Left lobe of liver (tissue), 2 donors: ENCODE measurements around the gene SCFD2. TPM values are rescaled to one million over a fixed set of nuclear protein-coding genes. Genes with fewer than 3 reads are reported as not detected.

Experiments
- ATAC-seq: fragments of 200-7000 bp; cut with Tn5 transposase; one replicate; pipeline ENCODE4 v1.9.1; 2020; ENCODE audit warnings: mild to moderate bottlenecking, moderate library complexity
- DNase-seq: peaks from one replicate; pipeline ENCODE4 v3.0.0-alpha.2; 2020; ENCODE audit warnings: low spot score
- total RNA-seq: library from RNA; stranded (reverse); gene quantifications from one replicate; pipeline ENCODE4 v1.2.1, GENCODE V29; 2021
- donor health status: DM: no; HTN: no; CAD: no; lungs with moderate emphysema.
- donor health status: DM: no; HTN: yes; CAD: no.

The SCFD2 gene
- total RNA-seq, 1 donor from 2014 or later: 9.4 TPM

DNA sequence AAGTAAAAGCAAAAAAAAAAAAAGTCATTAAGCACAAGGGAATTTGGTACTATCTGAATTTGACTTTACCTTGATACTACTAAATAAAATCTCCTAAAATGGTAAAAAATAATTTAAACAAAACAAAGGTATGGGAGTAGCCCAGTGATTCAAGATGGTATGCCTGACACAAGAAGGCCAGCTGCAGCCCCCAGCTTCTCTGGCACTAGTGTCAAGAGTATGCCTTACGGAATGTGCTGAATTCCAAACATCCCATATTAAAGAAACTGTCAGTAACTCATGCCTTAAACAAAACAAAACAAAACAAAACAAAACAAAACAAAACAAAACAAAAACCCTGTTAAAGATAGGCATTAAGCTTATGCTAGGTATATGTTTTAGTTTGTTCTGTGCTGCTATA lies 422.9 kb downstream of the SCFD2 start:
- no peak for DNase-seq
- no peak for ATAC-seq

DNA sequence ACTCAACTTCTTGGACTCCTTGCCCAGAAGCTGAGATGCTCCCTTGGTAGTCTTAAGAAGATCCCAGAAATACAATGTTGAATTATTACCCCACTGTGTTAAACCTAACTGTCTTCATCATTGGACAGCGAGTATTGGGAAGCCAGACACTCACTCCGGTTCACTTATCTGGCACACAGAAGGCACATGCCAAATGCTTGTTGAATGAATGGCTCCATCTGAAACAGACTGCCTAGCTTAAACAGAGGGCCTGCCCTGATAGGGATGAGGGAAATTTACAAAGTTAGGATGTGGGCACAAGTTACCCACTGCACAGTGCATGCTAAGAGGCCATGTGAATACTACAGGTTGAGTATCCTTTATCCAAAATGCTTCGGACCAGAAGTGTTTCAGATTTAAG lies 424.4 kb downstream of the SCFD2 start:
- ATAC-seq (no peak), DNase-seq (no peak)

DNA sequence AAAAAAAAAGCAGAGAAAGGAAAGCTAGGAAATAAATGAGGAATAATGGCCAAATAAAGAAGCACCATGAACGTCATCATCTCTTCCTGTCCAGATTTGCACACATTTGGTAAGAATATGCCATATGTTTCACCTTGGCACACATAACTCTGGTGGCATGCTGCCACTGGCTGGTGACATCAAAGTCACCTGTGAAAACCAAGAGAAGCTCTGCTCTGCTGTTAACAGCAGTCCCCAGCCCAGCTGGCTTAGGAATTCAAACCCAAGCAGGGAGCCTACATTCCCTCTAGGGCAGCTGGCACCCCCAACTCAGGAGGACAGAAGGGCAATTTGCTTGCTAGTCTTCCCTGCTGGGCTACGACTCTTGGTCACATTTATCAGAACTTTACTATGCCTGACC lies 426.1 kb downstream of the SCFD2 start:
- DNase-seq (no peak), ATAC-seq (no peak)

DNA sequence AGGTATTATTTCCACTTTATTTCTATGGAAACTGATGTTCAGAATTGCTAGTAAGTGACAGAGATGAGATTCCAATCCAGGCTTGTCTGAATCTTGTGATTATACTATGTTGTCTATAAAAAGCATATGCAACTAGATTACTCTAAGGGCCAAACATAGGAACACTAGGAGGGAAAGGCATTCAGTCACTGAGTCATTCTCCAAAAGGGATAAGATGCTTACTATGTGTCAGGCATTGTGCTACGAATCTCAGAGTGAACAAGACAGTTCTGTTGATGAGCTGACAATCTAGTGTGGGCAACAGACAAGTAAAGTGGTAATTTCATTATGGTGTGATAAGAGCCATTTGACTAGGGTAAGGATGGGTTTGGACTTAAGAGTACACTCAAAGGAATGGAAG lies 426.5 kb downstream of the SCFD2 start:
- DNase-seq (no peak), ATAC-seq (no peak)

DNA sequence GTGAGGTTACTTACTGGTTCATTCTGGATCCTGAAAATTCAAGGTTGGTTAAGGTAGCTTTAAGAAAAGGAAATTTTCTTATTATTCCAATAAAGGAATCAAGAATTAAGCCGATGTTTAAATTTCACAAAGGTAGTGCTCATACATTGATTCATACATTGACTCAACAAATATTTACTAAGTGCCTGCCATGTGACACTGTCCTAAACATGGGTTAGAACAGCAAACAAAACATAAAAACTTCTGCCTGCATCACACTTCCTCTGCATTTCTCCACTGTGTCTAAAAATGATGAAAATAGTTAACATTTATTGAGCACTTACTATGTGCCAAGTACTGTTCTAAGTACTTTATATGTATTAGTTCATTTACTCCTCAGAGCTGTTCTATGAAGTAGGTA lies 428.0 kb downstream of the SCFD2 start:
- DNase-seq (no peak), ATAC-seq (no peak)

DNA sequence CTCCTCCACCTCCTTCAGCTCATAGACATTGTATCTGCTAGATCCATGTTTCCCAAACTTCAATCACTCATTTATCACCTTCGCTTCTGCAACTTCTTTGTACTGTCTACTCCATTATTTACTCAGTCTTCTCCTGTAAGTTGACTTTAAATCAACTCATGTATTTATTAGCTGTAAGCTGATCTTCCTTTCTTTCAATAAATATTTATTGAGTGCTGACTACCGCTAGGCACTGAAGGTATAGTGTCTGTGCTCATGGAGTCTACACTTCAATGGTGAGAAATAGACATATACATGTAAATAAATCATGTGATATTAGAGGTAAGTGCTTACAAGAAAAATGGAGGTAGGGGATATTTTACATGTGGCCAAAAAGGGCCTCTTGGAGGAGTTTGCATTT lies 429.1 kb downstream of the SCFD2 start:
- DNase-seq (no peak), ATAC-seq (no peak)

DNA sequence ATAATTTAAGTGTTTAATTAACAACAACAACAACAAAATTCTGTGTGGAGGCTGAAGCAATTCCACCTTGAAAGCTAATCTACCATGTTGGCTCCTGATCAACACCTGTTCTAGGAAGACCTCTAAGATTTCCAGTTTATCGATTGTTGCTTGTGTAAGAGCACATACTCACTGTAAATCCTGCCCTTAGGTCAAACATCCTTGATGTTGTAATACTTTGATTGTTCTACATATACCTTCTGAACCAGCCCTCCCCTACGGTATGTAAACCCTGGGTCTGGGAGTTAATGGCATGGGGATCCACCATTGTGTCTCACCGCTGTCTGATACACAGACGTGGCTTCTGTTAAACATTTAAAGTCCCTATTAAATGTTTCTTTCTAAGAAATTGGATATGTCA lies 430.5 kb downstream of the SCFD2 start:
- no peak for DNase-seq
- ATAC-seq: peak; percentile 54

DNA sequence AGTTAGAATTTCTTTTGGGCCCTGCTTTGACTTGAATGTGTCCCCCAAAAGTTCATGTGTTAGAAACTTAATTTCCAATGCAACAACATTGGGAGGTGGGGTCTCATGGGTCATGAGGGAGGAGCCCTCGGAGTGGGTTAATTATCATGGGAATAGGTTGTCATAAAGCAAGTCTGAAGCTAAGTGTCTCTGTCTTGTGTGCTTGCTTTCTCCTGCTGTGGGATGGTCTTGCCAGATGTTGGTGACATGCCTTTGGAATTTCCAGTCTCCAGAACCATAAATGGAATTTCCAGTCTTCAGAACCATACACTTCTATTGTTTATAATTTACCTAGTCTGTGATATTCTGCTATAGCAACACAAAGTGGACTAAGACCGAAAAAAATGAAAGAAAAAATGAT lies 432.1 kb downstream of the SCFD2 start:
- DNase-seq (no peak), ATAC-seq (no peak)

DNA sequence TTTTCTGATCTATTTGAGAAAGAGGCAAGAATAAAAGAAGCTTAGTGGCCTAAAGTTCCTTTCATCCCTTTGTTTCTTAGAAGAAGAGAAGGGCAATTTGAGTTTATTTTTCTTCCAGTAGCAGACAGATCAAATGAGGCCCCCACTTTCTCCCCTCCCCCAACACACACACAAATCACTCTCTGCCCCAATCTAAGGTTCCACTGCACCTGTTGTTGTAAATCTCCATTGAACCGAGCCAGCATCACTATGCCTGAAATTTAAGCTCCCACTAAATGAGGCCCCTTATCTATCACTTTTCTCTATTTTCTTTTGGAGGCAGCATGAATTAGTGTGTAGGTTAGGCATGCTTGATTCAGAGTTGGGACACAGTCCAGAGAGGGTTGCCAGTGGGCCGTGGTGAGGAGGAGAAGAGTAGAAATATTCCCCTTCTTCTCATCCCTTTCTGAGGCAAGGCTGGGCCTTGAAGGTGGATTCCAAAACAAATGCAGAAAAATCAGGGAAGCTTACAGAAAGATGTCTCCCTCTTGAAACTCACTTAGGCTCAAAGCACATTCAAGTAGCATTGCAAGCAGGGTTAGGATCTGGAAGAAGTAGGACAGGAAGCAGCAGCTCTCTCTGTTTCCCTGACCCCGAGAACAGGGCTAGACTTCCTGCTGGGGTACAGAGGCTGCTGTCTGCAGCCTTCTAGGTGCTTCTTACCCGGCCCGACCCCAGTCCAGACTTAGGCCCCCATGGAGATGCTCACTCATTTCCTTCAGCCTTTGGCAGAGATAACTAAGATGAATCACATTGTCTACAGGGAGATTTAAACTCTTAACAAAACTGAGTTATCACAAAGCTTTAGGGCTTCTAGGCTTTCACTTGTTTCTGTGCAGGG lies 433.0 kb downstream of the SCFD2 start:
- DNase-seq (no peak), ATAC-seq (no peak)

DNA sequence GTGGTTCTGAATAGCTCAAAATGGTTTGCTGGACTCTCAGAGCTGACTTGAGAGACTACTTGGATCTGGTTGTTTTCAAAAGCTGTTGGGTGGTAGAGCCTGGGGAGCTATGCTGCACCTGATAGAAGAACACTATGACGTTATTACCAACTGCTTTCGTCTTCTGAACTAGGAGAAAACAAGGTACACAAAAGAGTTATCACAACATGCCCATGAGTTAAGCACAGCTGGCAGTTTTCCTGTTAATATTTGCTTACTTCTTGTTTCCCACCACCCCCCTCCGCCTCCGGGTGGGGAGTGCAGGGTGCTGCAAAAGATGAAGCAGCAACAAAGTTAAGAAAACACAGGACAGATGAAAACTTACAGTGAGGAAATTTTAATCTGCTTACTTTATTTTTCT lies 434.6 kb downstream of the SCFD2 start:
- no peak for DNase-seq
- ATAC-seq: no peak

DNA sequence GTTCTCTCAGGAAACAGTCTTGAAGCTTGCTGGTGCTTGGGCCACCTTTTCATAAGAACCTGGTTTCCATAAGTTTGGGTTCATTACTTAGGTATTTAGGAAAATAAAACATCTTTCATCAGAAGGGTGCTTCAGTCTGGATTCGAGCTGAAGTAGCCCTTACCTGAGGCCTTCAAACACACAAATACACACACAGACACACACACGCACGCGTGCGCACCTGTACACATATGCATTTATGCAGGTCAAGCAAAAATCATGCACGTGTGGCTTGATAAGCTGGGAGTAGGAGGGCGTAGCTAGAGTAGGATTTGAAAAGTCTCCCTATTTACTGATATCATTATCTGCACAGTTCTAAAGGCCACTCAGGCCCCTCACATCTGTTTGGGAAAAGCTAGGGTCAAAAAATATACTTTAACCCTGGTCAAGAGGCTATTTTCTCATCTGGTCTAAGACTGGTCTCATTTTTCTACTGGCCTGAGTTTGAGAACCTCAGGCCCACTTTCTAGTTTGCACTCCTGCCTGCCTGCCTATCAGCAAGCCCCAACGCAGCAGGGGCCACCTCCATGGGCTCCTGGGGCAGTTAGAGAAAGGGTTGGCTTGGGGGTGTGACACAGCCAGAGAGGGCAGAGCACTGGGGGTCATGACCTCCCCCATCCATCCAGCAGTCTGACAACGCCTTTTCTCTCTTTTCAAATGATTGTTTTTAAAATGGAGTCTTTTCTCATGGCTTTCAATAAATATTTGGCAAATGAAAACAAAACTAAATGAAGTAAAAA lies 439.5 kb downstream of the SCFD2 start:
- no peak for DNase-seq
- ATAC-seq: no peak

DNA sequence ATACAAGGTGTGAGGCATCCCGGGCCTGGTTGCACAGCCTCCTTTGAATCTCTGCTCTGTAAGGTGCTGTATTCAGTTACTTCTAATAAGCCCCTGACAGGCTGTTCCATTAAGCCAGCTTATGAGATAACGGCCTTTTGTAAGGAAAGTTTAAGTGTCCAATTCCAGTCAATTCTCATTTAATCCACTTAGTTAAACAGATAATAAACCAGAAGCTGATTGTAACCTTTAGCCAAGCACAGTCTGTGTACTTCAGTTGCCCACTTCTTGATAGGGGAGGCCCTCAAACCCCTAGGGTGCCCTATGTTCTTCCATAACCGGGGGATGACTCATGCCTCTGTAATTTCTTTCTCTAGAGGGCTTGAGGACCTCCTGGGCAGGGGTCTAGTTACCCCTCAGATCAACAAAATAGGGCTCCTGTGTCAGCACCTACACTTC lies 440.3 kb downstream of the SCFD2 start:
- DNase-seq: no peak
- ATAC-seq: no peak

DNA sequence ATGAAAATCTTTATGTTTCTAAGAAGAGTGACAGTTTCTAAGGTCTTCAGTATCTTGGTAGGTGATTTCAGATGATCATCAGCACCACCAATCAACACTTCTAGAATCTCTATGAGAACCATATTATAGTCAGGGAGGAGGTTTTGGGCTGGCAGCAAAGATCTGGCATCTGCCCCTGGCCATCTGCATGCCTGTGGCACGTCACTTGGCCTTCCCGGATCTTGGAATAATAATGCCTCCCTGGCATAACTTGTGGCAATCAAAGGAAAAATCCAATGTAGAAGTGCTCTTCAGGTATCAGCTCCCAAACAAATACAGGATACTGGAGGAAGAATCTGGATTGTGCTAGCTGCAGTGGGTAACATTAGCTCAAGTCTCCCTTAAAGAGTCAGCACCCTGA lies 446.4 kb downstream of the SCFD2 start:
- no peak for ATAC-seq
- no peak for DNase-seq

DNA sequence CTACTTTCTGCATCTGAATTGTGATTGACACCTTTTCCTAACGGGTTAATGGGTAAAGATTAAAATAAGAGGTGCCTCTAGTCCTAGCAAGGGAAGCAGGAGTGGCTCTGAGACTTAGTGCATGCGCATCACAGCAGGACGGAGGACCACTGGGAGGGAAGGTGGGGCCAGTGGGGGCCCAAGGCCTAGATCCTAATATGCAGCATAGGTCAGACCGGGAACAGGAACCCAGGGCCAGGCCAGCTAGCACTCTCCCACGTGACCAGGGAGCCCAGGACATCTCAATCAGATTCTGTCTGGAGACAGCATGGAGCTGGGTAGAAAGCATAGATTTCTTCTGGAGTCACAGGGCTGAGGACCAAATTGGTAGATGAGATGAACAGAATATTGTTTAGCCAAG lies 448.0 kb downstream of the SCFD2 start:
- ATAC-seq: no peak
- DNase-seq: no peak

DNA sequence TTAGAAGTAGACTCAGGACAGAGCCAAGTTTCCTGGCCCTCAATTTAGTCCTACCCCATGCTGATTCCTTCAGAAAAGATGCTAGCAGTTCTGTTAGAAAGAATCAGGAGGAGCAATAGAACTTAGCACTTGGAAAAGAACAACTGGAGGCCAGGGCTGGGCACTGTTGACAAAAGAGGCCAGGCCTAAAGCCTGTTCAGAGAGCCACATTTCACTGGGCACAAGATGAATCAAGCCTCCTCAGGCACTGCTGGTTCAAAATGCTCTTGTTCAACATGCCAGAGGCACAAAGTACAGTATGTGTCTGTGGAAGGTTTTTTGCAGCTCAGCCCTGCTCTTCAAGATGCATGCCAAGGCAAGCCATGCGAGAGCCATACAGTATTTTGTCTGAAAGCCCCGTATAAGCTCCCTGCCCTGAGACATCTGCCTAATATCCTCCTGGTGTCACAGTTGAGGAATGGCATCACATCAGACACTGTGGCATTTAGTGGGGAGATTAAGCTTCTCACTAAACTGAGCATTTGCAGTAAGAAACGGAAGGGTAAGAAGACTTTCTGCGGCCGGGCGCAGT lies 450.0 kb downstream of the SCFD2 start:
- DNase-seq: no peak
- ATAC-seq: peak; percentile 68

DNA sequence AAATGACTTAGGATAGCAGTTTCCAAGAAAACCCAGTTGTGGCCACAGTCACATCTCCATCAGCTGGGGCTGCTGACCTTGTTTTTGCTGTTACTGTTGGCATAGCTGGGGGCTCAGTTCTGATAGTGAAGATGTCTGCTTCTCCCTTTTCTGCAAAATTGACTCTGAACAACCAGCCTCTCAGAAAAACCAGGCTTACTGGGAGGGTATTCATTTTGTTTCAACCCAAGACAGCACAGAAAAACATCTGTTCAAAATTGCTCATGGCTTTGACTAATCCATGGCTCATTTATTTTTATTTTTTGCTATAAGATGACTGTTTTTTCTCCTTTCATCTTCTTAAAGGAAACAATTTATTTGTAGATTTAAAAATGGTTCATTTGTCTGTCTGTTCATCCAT lies 450.7 kb downstream of the SCFD2 start:
- ATAC-seq (no peak), DNase-seq (no peak)

DNA sequence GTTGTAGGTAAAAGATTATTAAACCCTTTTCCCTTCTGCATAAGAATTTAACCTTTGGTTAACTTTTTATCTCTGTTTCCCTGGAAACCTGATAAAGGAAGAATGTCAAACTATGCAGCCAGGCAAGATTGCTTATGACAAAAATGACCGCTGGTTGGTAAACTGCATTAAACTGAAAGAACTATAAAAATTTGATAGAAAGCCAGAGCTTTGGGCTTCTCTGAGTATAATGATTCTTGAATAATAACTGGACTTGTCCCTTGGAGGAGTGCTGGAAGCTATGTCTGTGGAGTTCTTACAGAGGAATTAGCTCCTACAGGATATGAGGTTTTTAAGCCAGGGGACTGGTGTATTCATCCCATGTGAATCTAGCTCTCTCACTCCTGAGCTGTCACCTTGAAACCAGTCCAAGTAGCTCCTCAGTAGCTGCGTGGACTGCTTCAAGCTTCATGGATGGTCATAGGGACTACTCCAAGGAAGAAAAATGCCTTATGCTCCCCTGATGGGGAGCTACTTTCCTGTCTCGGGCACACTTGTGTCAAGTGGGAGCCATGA lies 451.7 kb downstream of the SCFD2 start:
- ATAC-seq (peak; percentile 61), DNase-seq (no peak)

DNA sequence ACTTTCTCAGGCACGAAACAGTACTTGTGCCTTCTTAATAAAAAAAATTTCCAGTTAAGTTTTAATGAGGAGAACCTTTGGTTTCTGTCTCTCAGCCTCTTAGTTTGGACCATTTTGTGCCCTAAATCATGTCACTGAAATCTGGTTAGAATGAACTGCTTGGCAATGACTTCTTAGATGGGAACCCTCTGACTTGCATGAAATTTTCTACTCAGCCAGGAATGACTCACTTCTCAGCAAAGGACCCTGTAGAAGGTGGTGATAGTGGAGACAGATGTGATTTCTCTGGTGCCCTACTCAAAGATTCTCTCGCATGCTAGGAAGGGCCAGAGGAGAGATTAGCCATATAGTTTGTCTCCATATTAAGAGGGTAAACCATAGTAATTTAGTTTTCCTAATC lies 453.3 kb downstream of the SCFD2 start:
- ATAC-seq (no peak), DNase-seq (no peak)

DNA sequence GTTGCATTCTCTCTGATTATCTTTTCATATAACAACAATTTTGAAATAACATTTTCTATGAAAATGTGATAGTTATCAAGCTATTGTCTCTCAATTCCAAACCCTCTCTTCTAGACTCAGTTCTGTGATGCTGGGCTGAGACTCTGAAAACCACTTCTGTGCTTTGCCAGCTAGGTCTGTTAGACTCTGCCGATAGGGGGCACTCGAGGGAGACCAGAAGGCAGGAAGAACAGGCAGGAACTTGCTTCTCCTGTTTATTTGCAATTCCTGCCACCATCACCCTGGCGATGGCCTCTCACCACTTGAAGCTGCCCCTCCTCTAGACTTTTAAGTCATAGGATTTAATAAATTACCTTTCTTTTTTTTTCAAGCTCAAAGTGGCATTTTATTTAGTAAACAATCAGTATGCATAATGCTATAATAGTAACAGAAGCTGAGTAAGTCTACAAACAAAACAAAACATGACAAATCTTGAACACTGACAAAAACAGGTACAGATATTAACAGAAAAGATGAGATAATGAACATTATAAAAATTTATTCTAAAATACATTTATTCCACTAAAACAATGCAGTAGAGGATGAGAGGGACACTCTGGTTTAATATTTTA lies 454.1 kb downstream of the SCFD2 start:
- peak; percentile 77 for ATAC-seq
- DNase-seq: peak; percentile 69

DNA sequence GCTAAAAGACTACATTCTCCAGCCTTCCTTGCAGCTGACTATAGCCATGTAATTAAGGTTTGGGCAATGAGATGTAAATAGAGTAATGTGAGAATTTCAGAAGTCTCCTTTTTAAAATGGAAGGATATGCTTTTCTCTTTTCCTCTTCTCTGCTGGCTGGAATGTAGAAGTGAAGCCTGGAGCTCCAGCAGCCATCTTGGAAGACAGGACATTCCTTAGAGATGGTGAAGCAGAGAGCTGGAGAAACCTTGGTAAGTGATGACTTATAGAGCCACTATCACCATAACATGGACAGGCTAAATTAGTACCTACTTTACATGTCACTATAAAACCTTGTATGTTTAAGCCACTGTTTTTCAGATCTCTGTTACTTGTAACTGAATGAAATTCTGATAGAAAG lies 455.7 kb downstream of the SCFD2 start:
- ATAC-seq (no peak), DNase-seq (no peak)

DNA sequence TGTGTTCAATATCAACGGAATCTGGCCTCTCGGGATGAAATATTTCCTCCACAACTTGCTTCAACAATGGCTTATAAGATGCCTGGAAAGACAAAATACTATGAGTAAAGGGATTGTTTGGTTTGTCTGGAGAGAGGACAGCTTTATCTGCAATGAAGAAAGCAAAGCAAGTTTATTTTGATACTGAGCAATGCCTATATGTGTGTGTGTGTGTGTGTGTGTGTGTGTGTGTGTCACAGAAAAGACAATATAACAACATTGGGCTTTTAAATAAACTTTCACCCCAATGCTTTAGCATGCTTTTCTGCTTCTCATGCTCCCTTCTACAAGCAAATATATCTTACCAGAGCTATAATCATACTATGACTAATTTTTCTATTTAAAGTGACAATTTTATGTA lies 458.4 kb downstream of the SCFD2 start:
- ATAC-seq (no peak), DNase-seq (no peak)
